OCI-LY7 (cell line): ENCODE data around the gene TGM2.

Experiments
- CTCF ChIP-seq: fragments of 200-600 bp; sonication (generic); conservative IDR thresholded peaks from 2 replicates; pipeline ENCODE4 v1.5.1; 2014; ENCODE audit warnings: mild to moderate bottlenecking, antibody characterized with exemption, low read length, moderate library complexity, mixed read lengths
- EZH2phosphoT487 ChIP-seq: fragments of 200-600 bp; sonication (generic); IDR thresholded peaks from 2 replicates; pipeline ENCODE4 v1.6.1; 2018; ENCODE audit warnings: low read depth, borderline replicate concordance, mild to moderate bottlenecking, mixed run types, antibody characterized with exemption, low read length, moderate library complexity, mixed read lengths

GRCh38 chr20:38172408-38172807, 7.3 kb upstream of the TGM2 start:
- TF ChIP-seq CTCF = 0 out of 2 replicates have a peak, but pooled peaks have one; percentile 24
- no peak for TF ChIP-seq EZH2phosphoT487
